Stimulated activated naive B cell treated with anti-CD40 and anti-IgM and Interleukin-4, amounts not matched to agents 10 μg/mL and 1 μg/mL and 100 μg/mL, for 72 hours (primary cell): ENCODE data around the gene CR1L.
"Not testable (repeated sequence)": the region's sequence is repeated elsewhere in the genome, so short reads cannot be mapped to it uniquely, and the experiment has no call there.

Experiments
- ATAC-seq, 2 donors: fragments of 150-1000 bp; cut with Tn5 transposase; replicated peaks; 2 replicates each; pipeline ENCODE4 v1.10.0; 2021; ENCODE audit warnings: moderate library complexity in 1 of 2
- DNase-seq: peaks from one replicate; pipeline ENCODE4 v3.0.0; 2021
- H3K27ac Mint-ChIP-seq: one replicate; pipeline ENCODE4 v1.8.0; 2022; ENCODE audit warnings: mild to moderate bottlenecking, mixed read lengths
- H3K27me3 Mint-ChIP-seq, 2 donors: one replicate each; pipeline ENCODE4 v1.8.0; 2022; ENCODE audit warnings: mixed read lengths in 2 of 2
- H3K36me3 Mint-ChIP-seq, 2 donors: one replicate each; pipeline ENCODE4 v1.8.0; 2022; ENCODE audit warnings: mixed read lengths in 2 of 2, mild to moderate bottlenecking in 1 of 2
- H3K4me1 Mint-ChIP-seq, 2 donors: one replicate each; pipeline ENCODE4 v1.8.0; 2022; ENCODE audit warnings: mixed read lengths in 2 of 2, mild to moderate bottlenecking in 1 of 2
- H3K4me3 Mint-ChIP-seq, 2 donors: one replicate each; pipeline ENCODE4 v1.8.0; 2022; ENCODE audit warnings: mild to moderate bottlenecking in 2 of 2, mixed read lengths in 2 of 2, moderate library complexity in 1 of 2
- H3K9me3 Mint-ChIP-seq, 2 donors: one replicate each; pipeline ENCODE4 v1.8.0; 2022; ENCODE audit warnings: mixed read lengths in 2 of 2, mild to moderate bottlenecking in 1 of 2

Gene CR1L

GRCh38 chr1:207644852-207645634, at the start of gene CR1L:
TSS of gene CR1L (plus strand) at chr1:207645133. CDS start at chr1:207645234, 101 bp downstream.
- Mint-ChIP-seq H3K9me3 (no peaks in the 10 kb centered on the region), H3K4me3 (peak within 1 kb of the TSS; percentile 84 to 88)
- peak; percentile 99 for ATAC-seq

GRCh38 chr1:207603777-207604176, 41.2 kb upstream of the CR1L start:
- Mint-ChIP-seq H3K27ac (no peak overlapping the region), H3K9me3 (no peaks in the 10 kb centered on the region), H3K36me3 (peaks cover 1 to 3% of the 10 kb centered on the region in 2 donors), H3K4me1 (no peaks in the 10 kb centered on the region), H3K27me3 (no peaks in the 10 kb centered on the region), H3K4me3 (no peak overlapping the region)
- ATAC-seq (no peak), DNase-seq (no peak)

More at GRCh38 chr1:207644852-207645634, at the start of gene CR1L:
- Mint-ChIP-seq H3K27ac (peak within 1 kb of the TSS; percentile 42), H3K36me3 (no peaks in the 10 kb centered on the region), H3K27me3 (no peaks in the 10 kb centered on the region), H3K4me1 (peaks cover 11 to 23% of the 10 kb centered on the region in 2 donors)
- peak; percentile 76 for DNase-seq

- Mint-ChIP-seq H3K9me3 (no peaks in the 10 kb centered on the region), H3K36me3 (peaks cover 5 to 8% of the 10 kb centered on the region in 2 donors), H3K27ac (no peak overlapping the region), H3K4me1 (no peaks in the 10 kb centered on the region), H3K27me3 (no peaks in the 10 kb centered on the region), H3K4me3 (no peak overlapping the region)
- DNase-seq (no peak), ATAC-seq (peak; percentile 23 to 55)
Measured at GRCh38 chr1:207605444-207606361, 39.2 kb upstream of the CR1L start.

- H3K27me3 Mint-ChIP-seq = no peaks in the 10 kb centered on the region
- peaks cover 5 to 8% of the 10 kb centered on the region in 2 donors for H3K36me3 Mint-ChIP-seq
- ATAC-seq (no peak), DNase-seq (no peak)
- H3K9me3 Mint-ChIP-seq = no peaks in the 10 kb centered on the region
- H3K27ac Mint-ChIP-seq = no peak overlapping the region
- H3K4me3 Mint-ChIP-seq = no peak overlapping the region
- no peaks in the 10 kb centered on the region for H3K4me1 Mint-ChIP-seq
Measured at GRCh38 chr1:207606362-207606755, 38.6 kb upstream of the CR1L start.

GRCh38 chr1:207612762-207613161, 32.2 kb upstream of the CR1L start:
- ATAC-seq = no peak
- no peak overlapping the region for H3K27ac Mint-ChIP-seq
- DNase-seq = no peak
- H3K27me3 Mint-ChIP-seq = no peaks in the 10 kb centered on the region
- H3K4me1 Mint-ChIP-seq = no peaks in the 10 kb centered on the region
- H3K4me3 Mint-ChIP-seq = no peak overlapping the region
- no peaks in the 10 kb centered on the region for H3K9me3 Mint-ChIP-seq
- H3K36me3 Mint-ChIP-seq = peaks cover 8 to 32% of the 10 kb centered on the region in 2 donors

- ATAC-seq (peak; percentile 98 to 99), DNase-seq (peak; percentile 6)
- Mint-ChIP-seq H3K27ac (no peak overlapping the region), H3K4me3 (no peak overlapping the region), H3K9me3 (no peaks in the 10 kb centered on the region), H3K4me1 (peaks cover 4 to 6% of the 10 kb centered on the region in 2 donors), H3K27me3 (no peaks in the 10 kb centered on the region), H3K36me3 (peaks cover 2 to 23% of the 10 kb centered on the region in 2 donors)
Measured at GRCh38 chr1:207619871-207620542, 24.9 kb upstream of the CR1L start.

- no peak for DNase-seq
- no peak for ATAC-seq
- peaks cover 4 to 6% of the 10 kb centered on the region in 2 donors for H3K4me1 Mint-ChIP-seq
- H3K27ac Mint-ChIP-seq = no peak overlapping the region
- peaks cover 7 to 28% of the 10 kb centered on the region in 2 donors for H3K36me3 Mint-ChIP-seq
- H3K27me3 Mint-ChIP-seq = no peaks in the 10 kb centered on the region
- no peaks in the 10 kb centered on the region for H3K9me3 Mint-ChIP-seq
- H3K4me3 Mint-ChIP-seq = no peak overlapping the region
Measured at GRCh38 chr1:207620543-207620893, 24.4 kb upstream of the CR1L start.

GRCh38 chr1:207625504-207626071, 19.3 kb upstream of the CR1L start:
- not testable (repeated sequence) for H3K9me3 Mint-ChIP-seq, ATAC-seq, H3K4me3 Mint-ChIP-seq, H3K4me1 Mint-ChIP-seq, H3K27ac Mint-ChIP-seq, H3K27me3 Mint-ChIP-seq, DNase-seq
- H3K36me3 Mint-ChIP-seq = peaks cover 11 to 17% of the 10 kb centered on the region in 2 donors

GRCh38 chr1:207626972-207627337, 18.0 kb upstream of the CR1L start:
- no peaks in the 10 kb centered on the region for H3K9me3 Mint-ChIP-seq
- no peak for ATAC-seq
- no peaks in the 10 kb centered on the region for H3K27me3 Mint-ChIP-seq
- DNase-seq = no peak
- no peak overlapping the region for H3K27ac Mint-ChIP-seq
- no peak overlapping the region for H3K4me3 Mint-ChIP-seq
- no peaks in the 10 kb centered on the region for H3K4me1 Mint-ChIP-seq
- peaks cover 11 to 18% of the 10 kb centered on the region in 2 donors for H3K36me3 Mint-ChIP-seq

- Mint-ChIP-seq H3K36me3 (peaks cover 11 to 18% of the 10 kb centered on the region in 2 donors), H3K27ac (no peak overlapping the region), H3K4me1 (no peaks in the 10 kb centered on the region), H3K9me3 (no peaks in the 10 kb centered on the region), H3K27me3 (no peaks in the 10 kb centered on the region), H3K4me3 (no peak overlapping the region)
- no peak for ATAC-seq
- no peak for DNase-seq
Measured at GRCh38 chr1:207627496-207627895, 17.4 kb upstream of the CR1L start.

- Mint-ChIP-seq H3K4me1 (no peaks in the 10 kb centered on the region), H3K9me3 (no peaks in the 10 kb centered on the region), H3K27ac (no peak overlapping the region), H3K27me3 (no peaks in the 10 kb centered on the region), H3K4me3 (no peak overlapping the region), H3K36me3 (peaks cover 18 to 19% of the 10 kb centered on the region in 2 donors)
- ATAC-seq (no peak), DNase-seq (no peak)
Measured at GRCh38 chr1:207628776-207629175, 16.2 kb upstream of the CR1L start.

GRCh38 chr1:207631137-207631536, 13.8 kb upstream of the CR1L start:
- no peak for DNase-seq
- H3K27ac Mint-ChIP-seq = no peak overlapping the region
- ATAC-seq = no peak

GRCh38 chr1:207633226-207633625, 11.7 kb upstream of the CR1L start:
- ATAC-seq (no peak), DNase-seq (no peak)
- Mint-ChIP-seq H3K4me3 (no peak overlapping the region), H3K9me3 (no peaks in the 10 kb centered on the region), H3K36me3 (peaks cover 8 to 19% of the 10 kb centered on the region in 2 donors), H3K27ac (no peak overlapping the region), H3K27me3 (no peaks in the 10 kb centered on the region), H3K4me1 (no peaks in the 10 kb centered on the region)

More at GRCh38 chr1:207631137-207631536, 13.8 kb upstream of the CR1L start:
- Mint-ChIP-seq H3K9me3 (no peaks in the 10 kb centered on the region), H3K27me3 (no peaks in the 10 kb centered on the region), H3K4me3 (no peak overlapping the region), H3K36me3 (peaks cover 10 to 16% of the 10 kb centered on the region in 2 donors), H3K4me1 (no peaks in the 10 kb centered on the region)
